Stimulated activated CD8-positive, alpha-beta memory T cell treated with anti-CD3 and anti-CD28 coated beads, Interleukin-4, amount 100 ng/mL, for 48 hours (primary cell): ENCODE measurements around the gene ABCB8.
"Not testable (repeated sequence)": the region's sequence is repeated elsewhere in the genome, so short reads cannot be mapped to it uniquely, and the experiment has no call there.

Experiments used
- DNase-seq: peaks from one replicate; pipeline ENCODE4 v3.0.0-alpha.2; 2020

Gene ABCB8

DNA sequence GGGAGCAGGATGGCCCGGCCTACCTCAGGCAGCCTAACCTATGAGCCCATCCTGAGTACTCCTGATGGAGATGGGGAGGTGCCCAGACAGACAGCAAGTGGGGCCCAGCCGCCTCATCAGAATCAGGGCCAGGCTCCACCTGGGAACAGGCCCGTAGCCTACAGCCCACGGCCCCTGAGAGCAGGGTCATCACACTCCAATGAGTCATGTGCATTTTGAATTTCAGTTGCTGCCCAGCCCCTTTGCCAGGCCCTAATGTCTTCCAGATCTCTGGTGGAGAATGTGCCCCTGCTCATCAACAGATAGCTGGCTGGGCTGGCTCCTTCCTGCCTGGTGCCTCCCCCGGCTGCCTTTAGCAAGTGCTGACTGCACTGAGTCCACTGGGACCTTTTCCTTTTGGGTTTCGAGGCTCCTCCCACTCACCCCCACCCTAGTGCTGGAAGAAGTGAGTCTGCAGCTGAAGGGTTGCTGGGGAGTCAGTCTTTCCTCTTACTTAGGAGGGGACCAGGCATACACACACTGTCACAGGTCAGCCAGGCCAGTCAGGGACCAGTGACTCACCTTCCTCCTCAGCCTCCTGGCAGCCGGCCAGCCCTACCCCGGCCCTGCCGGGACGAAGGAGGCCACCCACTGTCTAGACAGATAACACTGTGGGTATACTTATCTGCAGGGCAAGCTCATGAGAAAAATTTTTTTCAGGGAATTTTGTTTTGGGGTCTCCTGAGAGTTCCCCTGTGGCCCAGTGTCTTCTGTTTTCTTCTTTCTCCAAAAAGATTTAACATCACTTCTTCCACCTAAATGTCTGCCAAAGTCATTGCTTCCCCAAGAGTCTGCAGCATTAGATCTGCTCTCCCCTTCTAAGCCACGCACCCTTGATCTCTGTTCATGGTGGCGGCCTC is 10.9 kb downstream of the ABCB8 start:
- peak; percentile 88 for DNase-seq

- no peak for DNase-seq
Measured at GRCh38 chr7:151039850-151040548, 11.7 kb downstream of the ABCB8 start.

DNA sequence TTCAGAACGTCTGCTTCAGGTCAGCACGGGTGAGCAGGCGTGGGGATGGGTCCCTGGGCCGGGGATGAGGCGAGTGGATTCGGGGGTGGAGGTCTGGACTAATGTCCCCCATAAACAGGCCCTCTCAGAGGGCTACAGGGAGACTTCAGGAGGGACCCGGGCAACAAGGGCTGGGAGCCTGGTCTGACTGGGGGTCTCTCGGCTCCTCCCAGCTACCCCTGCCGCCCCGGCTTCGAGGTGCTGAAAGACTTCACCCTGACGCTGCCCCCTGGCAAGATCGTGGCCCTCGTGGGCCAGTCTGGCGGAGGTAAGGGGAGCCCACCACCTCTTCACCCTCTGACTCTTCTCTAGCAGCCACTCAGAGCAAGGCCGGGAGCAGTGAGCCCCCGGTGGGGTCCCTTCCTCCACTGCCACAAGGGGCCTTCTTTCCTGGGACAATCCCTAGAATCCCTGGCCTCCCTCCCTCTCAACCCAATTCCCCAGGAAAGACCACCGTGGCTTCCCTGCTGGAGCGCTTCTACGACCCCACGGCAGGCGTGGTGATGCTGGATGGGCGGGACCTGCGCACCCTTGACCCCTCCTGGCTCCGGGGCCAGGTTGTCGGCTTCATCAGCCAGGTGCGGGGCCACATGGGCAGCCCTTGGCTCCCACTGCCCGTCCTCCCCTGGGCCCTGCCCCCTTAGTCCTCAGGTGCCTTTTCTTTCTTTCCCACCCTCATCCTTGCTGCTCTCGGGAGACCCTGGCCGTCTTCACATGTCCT is 12.5 kb downstream of the ABCB8 start:
- DNase-seq = no peak

- not testable (repeated sequence) for DNase-seq
Measured at GRCh38 chr7:151043449-151043848, 15.2 kb downstream of the ABCB8 start.

GRCh38 chr7:151043959-151044358 is 15.7 kb downstream of the ABCB8 start:
- no peak for DNase-seq

DNA sequence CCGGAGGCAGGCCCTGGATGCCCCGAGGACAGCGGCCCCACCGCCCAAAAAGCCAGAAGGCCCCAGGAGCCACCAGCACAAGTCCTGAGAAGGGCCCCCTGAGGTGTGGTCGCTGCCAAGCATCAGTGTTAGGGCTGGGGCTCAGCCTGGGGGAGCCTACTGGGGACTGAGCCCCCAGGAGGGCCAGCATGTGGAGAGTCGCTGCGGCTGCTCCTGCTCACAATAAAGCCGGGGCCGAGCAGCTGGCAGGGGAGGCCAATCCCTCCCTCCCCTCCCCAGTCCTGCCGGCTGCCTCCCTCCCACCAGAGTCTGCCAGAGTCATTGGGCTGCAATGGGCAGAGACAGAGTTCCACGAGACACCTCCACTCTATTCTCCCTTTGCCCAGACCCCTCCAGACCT is 17.0 kb downstream of the ABCB8 start:
- DNase-seq = no peak

- no peak for DNase-seq
Measured at GRCh38 chr7:151045967-151046366, 17.7 kb downstream of the ABCB8 start.

GRCh38 chr7:151046603-151047573 is 18.6 kb downstream of the ABCB8 start:
- no peak for DNase-seq

DNA sequence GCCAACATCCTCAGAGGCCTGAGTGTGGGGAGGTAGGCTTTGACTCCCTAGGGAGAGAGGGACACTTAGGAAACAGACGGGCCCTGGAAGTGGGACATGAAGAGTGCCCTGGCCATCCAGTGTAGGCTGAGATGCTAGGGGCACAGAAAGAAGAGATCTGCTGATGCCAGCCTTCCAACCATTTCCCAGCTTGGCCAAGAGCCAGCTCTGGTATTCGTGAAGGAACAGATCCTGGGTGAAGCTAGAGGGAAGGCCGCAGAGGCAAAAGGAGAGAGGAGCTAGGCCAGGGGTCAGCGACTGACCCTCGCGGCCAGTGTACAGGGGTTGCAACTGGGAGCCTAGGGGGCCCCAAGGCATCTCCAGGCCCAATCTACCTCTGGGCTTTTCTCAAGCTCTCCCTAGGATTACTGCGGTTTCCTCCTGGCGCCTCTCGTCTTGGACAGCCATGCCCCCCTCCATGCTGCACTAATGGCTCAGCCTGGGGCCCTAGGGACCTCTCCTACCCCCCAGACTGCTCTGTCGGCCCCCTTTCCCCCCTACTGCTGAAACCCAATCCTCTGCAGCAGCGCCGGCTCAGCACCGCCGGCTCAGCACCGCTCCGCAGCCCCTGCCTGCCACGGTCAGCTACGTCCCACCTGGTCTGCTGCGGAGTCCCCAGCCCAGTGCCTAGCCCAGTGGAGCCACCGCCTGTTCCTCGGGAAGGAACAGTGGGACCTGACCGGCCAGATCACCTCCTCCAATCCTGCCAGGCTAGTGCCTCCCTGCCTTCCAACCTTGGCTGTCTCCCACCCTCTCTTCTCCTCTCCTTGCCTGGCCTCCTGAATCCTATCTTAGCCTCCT is 19.9 kb downstream of the ABCB8 start, which contains the start of gene ASIC3:
Gene ASIC3 (plus strand): TSS at position 556 of the 840 bp plus-strand sequence. CDS start 355 bp downstream, outside the sequence.
- DNase-seq = no peak

DNA sequence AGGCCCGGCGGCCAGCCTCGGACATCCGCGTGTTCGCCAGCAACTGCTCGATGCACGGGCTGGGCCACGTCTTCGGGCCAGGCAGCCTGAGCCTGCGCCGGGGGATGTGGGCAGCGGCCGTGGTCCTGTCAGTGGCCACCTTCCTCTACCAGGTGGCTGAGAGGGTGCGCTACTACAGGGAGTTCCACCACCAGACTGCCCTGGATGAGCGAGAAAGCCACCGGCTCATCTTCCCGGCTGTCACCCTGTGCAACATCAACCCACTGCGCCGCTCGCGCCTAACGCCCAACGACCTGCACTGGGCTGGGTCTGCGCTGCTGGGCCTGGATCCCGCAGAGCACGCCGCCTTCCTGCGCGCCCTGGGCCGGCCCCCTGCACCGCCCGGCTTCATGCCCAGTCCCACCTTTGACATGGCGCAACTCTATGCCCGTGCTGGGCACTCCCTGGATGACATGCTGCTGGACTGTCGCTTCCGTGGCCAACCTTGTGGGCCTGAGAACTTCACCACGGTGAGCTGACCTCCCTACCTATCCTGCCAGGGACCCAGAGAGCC is 20.7 kb downstream of the ABCB8 start:
- no peak for DNase-seq

DNA sequence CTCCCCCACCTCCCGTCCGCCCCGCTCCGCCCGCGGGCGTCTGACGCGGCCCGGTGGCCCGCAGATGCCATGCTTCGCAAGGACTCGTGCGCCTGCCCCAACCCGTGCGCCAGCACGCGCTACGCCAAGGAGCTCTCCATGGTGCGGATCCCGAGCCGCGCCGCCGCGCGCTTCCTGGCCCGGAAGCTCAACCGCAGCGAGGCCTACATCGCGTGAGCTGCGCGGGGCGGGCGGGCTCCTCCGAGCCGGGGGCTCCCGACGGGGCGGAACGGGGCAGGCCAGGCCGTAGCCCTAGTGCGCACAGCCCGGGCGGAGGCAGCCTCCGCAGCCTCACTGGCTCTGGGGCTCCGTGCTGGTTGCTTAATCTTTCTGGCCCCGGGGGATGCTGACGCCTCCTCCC is 22.9 kb downstream of the ABCB8 start:
- peak; percentile 62 for DNase-seq

DNA sequence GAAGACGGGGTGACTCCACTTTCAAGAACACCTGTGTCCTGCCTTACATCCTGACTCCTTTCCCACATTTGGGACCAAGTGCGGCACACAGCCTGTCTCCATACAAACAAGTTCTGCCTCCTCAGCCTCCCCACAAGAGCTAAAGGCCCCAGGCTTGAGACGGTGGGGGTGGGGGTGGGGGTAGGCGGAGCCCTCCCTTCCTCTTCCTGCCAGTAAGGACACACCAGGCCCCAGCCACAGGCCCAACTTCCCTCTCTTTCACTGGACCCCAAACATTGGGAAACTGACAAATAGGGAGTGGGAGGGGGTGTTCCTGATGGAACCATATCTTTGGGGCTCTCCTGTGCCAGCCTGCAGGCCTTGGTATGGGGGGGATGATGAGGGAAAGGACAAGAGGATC is 24.8 kb downstream of the ABCB8 start:
- no peak for DNase-seq

DNA sequence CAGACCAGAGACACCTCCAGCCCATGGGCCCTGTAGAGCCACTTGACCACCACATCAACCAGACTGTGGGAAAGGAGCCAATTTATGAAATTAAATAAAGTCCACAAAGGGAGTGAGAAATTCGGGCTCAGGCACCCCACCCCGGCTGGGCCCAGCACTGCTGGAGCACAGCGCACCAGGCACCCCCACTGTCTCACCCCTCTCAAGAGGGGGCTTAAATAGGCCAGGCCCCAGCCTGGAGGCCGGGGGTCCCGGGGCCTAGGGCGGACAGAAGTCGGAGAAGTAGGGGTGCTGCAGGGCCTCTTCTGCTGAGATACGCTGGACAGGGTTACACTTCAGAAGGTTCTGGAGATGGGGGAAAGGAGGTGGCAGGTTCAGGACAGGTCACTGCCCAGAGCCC is 25.5 kb downstream of the ABCB8 start:
- DNase-seq = no peak

GRCh38 chr7:151056283-151056665 is 28.0 kb downstream of the ABCB8 start:
- DNase-seq = no peak

- DNase-seq = no peak
Measured at GRCh38 chr7:151056666-151057505, 28.6 kb downstream of the ABCB8 start.

DNA sequence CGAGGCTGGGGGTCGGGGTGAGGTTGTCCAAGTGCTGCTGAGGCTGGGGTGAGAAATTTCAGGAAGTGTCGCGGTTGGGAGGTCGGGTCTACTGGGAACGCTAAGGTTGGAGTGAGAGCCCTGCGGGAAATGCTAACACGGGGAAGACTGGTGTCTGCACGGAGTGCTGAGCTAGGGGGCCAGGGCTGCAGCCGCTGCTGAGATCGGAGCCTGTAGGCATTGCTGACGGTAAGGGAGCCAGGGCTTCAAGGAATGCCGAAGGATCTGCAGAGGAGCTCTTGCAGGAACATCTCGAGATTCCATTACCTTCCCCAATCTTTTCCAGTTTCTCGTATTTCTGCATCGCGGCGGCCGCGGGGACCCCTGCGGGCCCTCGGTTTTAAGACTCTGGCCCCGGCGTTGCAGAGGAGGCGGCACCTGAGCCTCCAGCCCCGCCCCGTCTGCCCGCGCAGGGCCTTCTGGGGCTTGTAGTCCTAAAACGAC is 29.3 kb downstream of the ABCB8 start, which contains the start of gene CDK5:
Gene CDK5 (minus strand): TSS at position 392 of the 483 bp plus-strand sequence. CDS start 49 bp downstream, at position 343.
- no peak for DNase-seq

GRCh38 chr7:151057989-151058780 is 29.9 kb downstream of the ABCB8 start:
- peak; percentile 97 for DNase-seq

GRCh38 chr7:151058781-151059366 is 30.6 kb downstream of the ABCB8 start:
- peak; percentile 47 for DNase-seq
